Measurements from ENCODE around the gene EPHA1.

EPHA1 gene

DNA sequence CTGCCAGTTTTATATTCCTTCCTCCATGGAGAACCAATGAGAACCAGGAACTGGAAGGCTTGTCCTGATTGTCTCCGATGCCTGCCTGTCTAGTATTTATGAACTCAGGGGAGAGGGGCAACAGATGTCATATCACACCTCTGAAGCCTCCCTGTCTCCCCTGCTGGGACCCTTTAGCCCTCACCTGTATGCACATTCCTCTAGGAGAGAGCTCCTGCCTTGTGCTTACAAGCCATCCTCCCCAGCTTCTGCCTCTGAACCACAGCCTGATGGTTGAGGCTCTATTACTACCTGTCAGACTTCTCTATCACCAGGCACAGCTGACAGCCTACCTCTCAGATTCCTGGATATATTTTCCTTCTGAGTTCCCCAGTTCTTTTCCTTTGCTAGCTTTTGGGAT is 40.3 kb downstream of the EPHA1 start:
- no peak for DNase-seq

GRCh38 chr7:143367972-143368371 is 40.7 kb downstream of the EPHA1 start:
- no peak for DNase-seq

DNA sequence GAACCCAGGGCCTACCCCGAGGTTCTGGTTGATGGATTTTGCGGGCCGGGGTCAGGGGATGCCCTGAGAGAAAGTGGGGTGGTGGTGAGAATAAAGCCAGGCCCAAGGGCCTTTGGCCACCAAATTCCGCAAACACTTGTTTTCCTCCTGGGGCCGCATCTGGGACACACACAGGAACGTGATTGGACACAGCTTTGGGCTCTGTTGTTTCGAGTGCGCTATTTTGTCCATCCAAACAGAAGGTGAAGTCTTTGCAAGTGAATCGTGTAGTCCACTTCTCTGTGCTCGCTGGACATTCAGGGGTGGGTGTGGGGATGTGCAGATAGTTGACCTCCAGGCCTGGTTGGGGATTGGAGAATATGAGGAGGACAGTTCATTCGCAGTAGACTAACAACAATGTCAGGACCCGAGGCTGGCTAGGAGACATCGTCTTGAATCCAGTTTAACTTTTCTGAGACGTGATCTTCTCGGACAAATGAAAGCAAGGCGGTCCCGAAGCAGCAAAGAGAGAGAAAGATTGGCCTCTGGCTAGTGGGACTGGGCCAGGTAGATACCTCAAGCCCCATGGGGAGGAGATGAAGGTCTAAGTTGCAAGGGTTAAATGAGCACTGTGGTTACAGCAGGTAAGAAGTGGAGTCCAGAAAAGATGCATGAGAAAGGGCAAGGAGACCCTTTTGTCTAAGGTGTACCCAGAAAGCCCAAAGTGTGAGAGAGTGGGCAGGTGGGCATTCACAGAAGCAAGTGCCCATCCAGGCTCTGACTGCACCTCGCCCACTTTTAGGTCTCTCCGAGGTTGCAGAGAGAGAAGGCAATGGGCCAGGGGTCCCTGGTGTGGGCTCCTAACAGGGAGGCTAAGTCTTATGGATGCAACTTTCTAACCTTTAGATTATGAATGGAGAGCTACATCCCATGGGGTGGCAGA is 45.4 kb downstream of the EPHA1 start:
- no peak for DNase-seq

DNA sequence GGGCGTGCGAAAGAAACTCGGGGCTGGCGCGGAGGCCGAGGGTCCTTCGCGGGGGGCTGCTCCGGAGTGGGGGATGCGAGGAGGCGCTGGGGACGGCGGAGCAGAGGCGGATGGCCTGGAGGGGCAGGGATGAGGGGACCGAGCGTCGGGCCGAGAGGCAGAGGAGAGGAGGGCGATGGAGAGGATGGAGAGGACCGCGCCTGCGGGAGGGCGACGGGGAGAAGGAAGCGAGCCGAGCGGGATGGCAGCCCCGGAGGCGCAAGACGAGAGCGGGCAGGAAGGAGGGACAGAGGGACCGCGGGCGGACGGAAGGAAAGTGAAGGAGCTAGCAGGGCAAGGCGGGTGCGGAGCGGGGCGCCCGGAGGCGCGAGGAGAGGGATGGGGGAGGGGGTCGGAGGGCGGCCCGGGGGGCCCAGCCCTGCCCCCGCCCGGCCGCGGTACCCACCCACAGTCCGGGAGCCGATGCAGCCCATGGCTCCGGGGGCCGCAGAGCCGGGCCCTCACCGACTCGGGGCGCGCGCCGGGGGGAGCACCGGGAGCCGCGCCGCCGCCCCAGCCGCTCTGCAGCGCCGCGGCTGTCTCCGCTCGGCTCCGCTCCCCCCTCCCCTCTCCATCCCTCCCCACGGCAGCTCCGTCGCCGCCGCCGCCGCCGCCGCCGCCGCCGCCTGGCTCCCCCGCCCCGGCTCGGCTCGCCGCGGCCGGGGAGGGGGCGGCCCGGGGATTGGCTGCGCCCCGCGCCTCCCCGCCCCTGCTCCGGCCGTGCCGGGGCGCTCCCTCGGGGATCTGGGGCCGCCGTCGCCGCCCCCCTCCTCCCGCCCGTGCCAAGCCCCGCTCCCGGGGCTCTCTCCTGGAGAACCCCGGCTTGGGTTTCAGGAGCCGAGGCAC is 46.3 kb downstream of the EPHA1 start, which contains the start of gene FAM131B:
Gene FAM131B, minus strand, starts transcription at position 583 of the 885 bp plus-strand sequence. Its CDS starts 110 bp downstream, at position 473.
- no peak for DNase-seq

GRCh38 chr7:143361552-143362130 is 47.0 kb downstream of the EPHA1 start:
- no peak for DNase-seq

- no peak for DNase-seq
Observed at GRCh38 chr7:143360788-143361551, 47.7 kb downstream of the EPHA1 start.

DNA sequence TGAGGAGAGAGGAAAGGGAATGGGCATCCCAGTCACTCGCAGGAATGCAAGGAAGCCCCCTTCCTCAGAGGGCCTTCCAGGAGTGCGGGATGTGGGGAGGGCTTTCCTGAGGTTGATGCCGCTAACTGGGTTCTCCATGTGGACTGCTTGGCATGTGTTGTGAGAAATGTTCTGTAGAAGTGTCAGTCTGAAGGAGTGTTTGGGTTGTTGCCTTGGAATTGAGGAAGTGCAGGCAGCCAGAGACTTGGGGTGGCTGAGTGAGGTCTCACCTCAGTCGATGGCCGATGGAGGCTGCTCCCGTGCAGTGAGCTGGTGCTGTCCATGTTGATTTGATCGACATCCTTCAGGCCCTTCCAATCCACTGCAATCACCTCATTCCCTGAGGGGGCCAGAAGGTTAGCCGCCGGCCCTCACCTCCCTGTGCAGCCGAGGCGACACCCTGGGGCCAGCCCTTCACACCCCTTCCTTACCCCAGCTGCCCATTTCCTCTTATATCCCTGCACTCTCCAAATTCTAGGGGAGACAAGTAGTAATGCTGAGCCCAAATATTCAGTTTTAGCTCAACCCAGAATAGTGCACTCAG is 48.8 kb downstream of the EPHA1 start:
- no peak for DNase-seq

- DNase-seq: no peak
Observed at GRCh38 chr7:143358626-143359025, 50.0 kb downstream of the EPHA1 start.

- DNase-seq: no peak
Observed at GRCh38 chr7:143356414-143357050, 52.1 kb downstream of the EPHA1 start.

GRCh38 chr7:143355450-143356385 is 52.9 kb downstream of the EPHA1 start:
- DNase-seq: no peak

DNA sequence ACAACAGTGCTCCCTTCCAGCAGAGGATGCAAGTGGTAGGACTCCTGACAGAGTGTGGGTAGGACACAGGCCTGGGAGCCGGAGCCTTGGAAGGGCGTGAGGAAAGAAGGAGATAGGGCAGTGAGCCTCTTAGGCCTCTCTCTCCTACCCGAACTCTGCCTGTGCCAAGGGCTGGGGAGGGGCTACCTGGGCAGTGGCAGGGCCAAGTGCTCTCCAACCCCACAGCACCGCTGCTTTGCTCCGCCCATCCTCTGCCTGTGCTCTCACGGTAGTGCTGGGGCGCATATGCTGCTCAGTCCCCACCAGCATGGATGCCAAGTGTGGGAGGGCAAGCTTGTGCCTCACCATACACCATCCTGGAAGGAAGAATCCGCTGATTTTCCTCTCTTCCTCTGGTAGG is 53.7 kb downstream of the EPHA1 start:
- DNase-seq: no peak

GRCh38 chr7:143354376-143354775 is 54.3 kb downstream of the EPHA1 start:
- no peak for DNase-seq

DNA sequence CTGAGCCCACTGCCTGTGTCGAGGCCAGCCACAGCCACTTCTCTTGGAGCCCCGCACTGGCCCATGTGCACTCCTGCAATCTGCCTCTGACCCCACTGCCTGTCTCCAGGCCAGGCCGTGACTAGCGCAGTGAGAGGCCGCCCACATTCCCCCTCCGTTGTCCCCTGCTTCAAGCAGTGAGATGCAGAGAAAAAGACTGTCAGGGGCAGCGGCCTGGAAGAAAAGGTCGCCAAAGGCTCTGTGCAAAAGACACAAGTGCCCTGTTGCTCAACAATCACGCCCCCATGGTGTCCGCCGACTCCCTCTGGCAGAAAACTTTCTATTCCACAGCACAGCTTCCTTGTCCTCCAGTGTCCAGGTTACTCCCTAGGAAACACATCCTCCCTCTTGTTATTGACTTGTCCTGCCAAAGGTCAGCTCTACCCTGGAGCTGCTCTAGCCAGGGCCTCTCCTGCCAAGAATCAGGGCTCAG is 56.1 kb downstream of the EPHA1 start:
- no peak for DNase-seq

DNA sequence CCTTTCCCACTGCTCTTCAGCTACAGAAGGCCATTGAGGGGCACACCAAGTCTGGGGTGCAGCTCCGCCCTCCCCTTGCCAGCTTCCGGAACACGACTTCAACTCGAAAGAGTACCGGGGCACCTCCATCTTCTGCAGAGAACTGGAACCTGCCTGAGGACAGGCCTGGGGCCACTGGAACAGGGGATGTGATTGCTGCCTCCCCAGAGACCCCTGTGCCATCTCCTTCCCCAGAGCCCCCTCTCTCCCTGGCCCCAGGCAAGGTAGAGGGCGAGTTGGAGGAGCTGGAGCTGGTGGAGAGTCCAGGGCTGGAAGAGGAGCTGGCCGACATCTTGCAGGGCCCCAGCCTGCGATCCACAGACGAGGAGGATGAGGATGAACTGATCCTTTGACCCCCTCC is 57.1 kb downstream of the EPHA1 start:
- no peak for DNase-seq

- DNase-seq: peak; percentile 19
Observed at GRCh38 chr7:143351060-143351459, 57.6 kb downstream of the EPHA1 start.

DNA sequence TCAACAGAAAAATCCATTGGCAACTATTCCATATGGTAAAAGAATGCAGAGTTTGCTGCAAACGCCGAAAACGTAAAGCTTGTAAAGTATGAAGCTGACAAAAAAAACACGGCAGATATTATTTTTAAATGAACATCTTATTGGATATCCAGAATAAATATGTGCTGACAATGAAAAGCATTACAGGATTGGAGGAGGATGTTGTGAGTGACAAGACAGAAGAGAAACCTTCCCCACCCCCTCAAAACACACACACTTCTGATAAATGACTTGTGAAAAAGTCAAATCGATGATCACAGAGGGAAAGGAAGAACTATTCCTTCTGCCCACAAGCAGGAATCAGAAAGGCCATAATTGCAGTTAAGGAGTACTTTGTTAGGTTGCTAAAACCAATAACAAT is 60.7 kb downstream of the EPHA1 start:
- no peak for DNase-seq

DNA sequence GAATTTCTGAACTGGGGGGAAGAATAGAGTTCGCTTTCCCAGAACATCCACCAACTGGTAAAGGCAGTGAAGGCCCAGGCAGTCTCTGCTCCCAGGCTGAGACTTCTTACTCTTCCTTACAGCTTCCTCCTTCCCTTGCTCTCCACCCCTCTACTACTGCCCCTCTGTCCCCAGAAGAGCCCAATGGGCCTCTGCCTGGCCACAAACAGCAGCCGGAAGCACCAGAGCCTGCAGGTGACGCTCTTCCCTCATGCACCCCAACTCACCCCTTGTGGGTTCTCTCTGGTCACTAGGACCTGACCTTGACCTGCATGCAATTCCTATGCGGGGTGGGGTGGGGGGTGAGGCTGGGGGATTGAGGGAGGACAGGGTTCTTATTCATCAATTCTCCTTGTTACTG is 62.6 kb downstream of the EPHA1 start:
- DNase-seq: no peak

DNA sequence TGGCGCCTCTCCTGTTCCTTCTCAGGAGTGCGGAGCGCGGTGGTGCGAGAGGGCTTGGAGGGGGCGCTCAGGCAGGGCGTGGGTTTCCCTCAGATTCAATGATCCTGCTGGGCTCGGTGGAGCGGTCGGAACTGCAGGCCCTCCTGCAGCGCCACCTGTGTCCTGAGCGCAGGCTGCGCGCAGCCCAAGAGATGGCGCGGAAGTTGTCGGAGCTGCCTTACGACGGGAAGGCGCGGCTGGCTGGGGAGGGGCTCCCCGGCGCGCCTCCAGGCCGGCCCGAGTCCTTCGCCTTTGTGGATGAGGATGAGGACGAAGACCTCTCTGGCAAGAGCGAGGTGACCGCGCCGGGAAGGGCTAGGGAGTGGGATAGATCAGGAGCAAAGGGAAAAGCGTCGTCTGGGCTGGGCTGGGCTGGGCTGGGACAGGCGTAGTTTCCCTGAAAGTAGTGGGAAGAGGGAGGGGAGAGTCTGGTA is 63.2 kb downstream of the EPHA1 start:
- DNase-seq: peak; percentile 25

DNA sequence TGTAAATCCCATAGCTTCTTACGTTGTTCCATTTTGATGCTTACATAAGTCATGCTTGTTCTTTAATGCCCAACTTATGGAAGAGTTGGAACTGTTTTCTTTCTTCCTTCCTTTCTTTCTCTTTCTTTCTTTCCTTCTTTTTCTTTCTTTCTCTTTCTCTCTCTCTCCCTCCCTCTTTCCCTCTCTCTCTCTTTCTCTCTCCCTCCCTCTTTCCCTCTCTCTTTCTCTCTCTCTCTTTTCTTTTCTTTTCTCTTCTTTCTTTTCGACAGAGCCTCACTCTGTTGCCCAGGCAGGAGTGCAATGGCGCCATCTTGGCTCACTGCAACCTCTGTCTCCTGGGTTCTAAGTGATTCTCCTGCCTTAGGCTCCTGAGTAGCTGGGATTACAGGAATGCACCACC is 65.1 kb downstream of the EPHA1 start:
- no peak for DNase-seq

- no peak for DNase-seq
Observed at GRCh38 chr7:143341842-143342241, 66.8 kb downstream of the EPHA1 start.
